Neural cell (in vitro differentiated cells): ENCODE results near the gene P3R3URF.

ENCODE experiments used
- EP300 ChIP-seq: fragments of 450-650 bp; conservative IDR thresholded peaks from 2 replicates; pipeline ENCODE4 v1.6.1; 2014; ENCODE audit warnings: antibody characterized with exemption, mild to moderate bottlenecking, moderate library complexity; ENCODE audit not compliant: poor library complexity, severe bottlenecking
- EZH2 ChIP-seq: fragments of 200-600, 300-800 bp; shearing (Covaris generic), sonication (generic); IDR thresholded peaks from 2 replicates; pipeline ENCODE4 v1.6.1; 2014; ENCODE audit warnings: antibody characterized with exemption, low read length, borderline replicate concordance, mild to moderate bottlenecking; ENCODE audit not compliant: insufficient read depth, poor library complexity, severe bottlenecking
- MXI1 ChIP-seq: fragments of 450-650 bp; conservative IDR thresholded peaks from 2 replicates; pipeline ENCODE4 v1.6.1; 2014; ENCODE audit warnings: antibody characterized with exemption, mild to moderate bottlenecking; ENCODE audit not compliant: poor library complexity, severe bottlenecking
- POLR2AphosphoS5 ChIP-seq: IDR thresholded peaks from 2 replicates; pipeline ENCODE4 v1.6.1; 2012
- RAD21 ChIP-seq: fragments of 450-650 bp; conservative IDR thresholded peaks from 2 replicates; pipeline ENCODE4 v1.6.1; 2014; ENCODE audit warnings: antibody characterized with exemption, mild to moderate bottlenecking, moderate library complexity
- SMC3 ChIP-seq: fragments of 450-650 bp; conservative IDR thresholded peaks from 2 replicates; pipeline ENCODE4 v1.6.1; 2014; ENCODE audit warnings: antibody characterized with exemption, mild to moderate bottlenecking, moderate library complexity; ENCODE audit not compliant: poor library complexity
- TAF1 ChIP-seq: IDR thresholded peaks from 2 replicates; pipeline ENCODE4 v1.6.1; 2012; ENCODE audit warnings: low read depth
- TF ChIP-seq, protein P1 (sequence below): fragments of 450-650 bp; IDR thresholded peaks from 2 replicates; pipeline ENCODE4 v1.5.1; 2014; ENCODE audit warnings: antibody characterized with exemption, mild to moderate bottlenecking, moderate library complexity; ENCODE audit not compliant: poor library complexity, severe bottlenecking
- TF ChIP-seq, protein P2 (sequence below): IDR thresholded peaks from 2 replicates; pipeline ENCODE4 v1.6.1; 2012; ENCODE audit warnings: borderline replicate concordance

- TF ChIP-seq, protein P1, sequence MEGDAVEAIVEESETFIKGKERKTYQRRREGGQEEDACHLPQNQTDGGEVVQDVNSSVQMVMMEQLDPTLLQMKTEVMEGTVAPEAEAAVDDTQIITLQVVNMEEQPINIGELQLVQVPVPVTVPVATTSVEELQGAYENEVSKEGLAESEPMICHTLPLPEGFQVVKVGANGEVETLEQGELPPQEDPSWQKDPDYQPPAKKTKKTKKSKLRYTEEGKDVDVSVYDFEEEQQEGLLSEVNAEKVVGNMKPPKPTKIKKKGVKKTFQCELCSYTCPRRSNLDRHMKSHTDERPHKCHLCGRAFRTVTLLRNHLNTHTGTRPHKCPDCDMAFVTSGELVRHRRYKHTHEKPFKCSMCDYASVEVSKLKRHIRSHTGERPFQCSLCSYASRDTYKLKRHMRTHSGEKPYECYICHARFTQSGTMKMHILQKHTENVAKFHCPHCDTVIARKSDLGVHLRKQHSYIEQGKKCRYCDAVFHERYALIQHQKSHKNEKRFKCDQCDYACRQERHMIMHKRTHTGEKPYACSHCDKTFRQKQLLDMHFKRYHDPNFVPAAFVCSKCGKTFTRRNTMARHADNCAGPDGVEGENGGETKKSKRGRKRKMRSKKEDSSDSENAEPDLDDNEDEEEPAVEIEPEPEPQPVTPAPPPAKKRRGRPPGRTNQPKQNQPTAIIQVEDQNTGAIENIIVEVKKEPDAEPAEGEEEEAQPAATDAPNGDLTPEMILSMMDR: no peak
- TF ChIP-seq TAF1: no peak
- no peak for TF ChIP-seq POLR2AphosphoS5
- TF ChIP-seq SMC3: no peak
- TF ChIP-seq, protein P2, sequence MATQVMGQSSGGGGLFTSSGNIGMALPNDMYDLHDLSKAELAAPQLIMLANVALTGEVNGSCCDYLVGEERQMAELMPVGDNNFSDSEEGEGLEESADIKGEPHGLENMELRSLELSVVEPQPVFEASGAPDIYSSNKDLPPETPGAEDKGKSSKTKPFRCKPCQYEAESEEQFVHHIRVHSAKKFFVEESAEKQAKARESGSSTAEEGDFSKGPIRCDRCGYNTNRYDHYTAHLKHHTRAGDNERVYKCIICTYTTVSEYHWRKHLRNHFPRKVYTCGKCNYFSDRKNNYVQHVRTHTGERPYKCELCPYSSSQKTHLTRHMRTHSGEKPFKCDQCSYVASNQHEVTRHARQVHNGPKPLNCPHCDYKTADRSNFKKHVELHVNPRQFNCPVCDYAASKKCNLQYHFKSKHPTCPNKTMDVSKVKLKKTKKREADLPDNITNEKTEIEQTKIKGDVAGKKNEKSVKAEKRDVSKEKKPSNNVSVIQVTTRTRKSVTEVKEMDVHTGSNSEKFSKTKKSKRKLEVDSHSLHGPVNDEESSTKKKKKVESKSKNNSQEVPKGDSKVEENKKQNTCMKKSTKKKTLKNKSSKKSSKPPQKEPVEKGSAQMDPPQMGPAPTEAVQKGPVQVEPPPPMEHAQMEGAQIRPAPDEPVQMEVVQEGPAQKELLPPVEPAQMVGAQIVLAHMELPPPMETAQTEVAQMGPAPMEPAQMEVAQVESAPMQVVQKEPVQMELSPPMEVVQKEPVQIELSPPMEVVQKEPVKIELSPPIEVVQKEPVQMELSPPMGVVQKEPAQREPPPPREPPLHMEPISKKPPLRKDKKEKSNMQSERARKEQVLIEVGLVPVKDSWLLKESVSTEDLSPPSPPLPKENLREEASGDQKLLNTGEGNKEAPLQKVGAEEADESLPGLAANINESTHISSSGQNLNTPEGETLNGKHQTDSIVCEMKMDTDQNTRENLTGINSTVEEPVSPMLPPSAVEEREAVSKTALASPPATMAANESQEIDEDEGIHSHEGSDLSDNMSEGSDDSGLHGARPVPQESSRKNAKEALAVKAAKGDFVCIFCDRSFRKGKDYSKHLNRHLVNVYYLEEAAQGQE: no peak
- TF ChIP-seq RAD21: no peak
- TF ChIP-seq EZH2: no peak
- TF ChIP-seq MXI1: no peak
- TF ChIP-seq EP300: no peak
These were observed 8.8 kb upstream of the P3R3URF start for GRCh38 chr1:46184920-46185658.
